Hematopoietic multipotent progenitor cell treated with erythropoietin and hydrocortisone succinate and interleukin-3 and kit ligand, for 6 days (in vitro differentiated cells): ENCODE results near the gene ZFYVE28.
A peak's percentile ranks its signal among the peaks of the same experiment; 100 is the strongest.

Source experiments
- DNase-seq: peaks from one replicate; pipeline ENCODE4 v3.0.0-alpha.2; 2015

The ZFYVE28 gene

GRCh38 chr4:2417765-2418649, at the start of gene ZFYVE28:
ZFYVE28 (minus strand) TSS chr4:2418645; CDS start chr4:2418323, 322 bp downstream.
- DNase-seq, result no peak

GRCh38 chr4:2465544-2465943, 47.1 kb upstream of the ZFYVE28 start:
- peak; percentile 65 for DNase-seq

- DNase-seq, result no peak
Measured at GRCh38 chr4:2465032-2465431, 46.6 kb upstream of the ZFYVE28 start.

GRCh38 chr4:2462992-2463762, 44.7 kb upstream of the ZFYVE28 start:
- DNase-seq, result no peak

- DNase-seq, result peak; percentile 83
Measured at GRCh38 chr4:2462218-2462991, 44.0 kb upstream of the ZFYVE28 start.

GRCh38 chr4:2461246-2461960, 43.0 kb upstream of the ZFYVE28 start:
- no peak for DNase-seq

- no peak for DNase-seq
Measured at GRCh38 chr4:2459589-2460349, 41.3 kb upstream of the ZFYVE28 start.

- no peak for DNase-seq
Measured at GRCh38 chr4:2458546-2459491, 40.4 kb upstream of the ZFYVE28 start.

- no peak for DNase-seq
Measured at GRCh38 chr4:2457481-2458295, 39.2 kb upstream of the ZFYVE28 start.

- DNase-seq, result no peak
Measured at GRCh38 chr4:2451821-2452785, 33.7 kb upstream of the ZFYVE28 start.

- DNase-seq, result no peak
Measured at GRCh38 chr4:2451036-2451520, 32.6 kb upstream of the ZFYVE28 start.

- DNase-seq, result no peak
Measured at GRCh38 chr4:2450394-2451035, 32.1 kb upstream of the ZFYVE28 start.

- no peak for DNase-seq
Measured at GRCh38 chr4:2449511-2450392, 31.3 kb upstream of the ZFYVE28 start.

GRCh38 chr4:2449051-2449450, 30.6 kb upstream of the ZFYVE28 start:
- DNase-seq, result no peak

- no peak for DNase-seq
Measured at GRCh38 chr4:2448589-2448988, 30.1 kb upstream of the ZFYVE28 start.
